DOHH2 (cell line): ENCODE results near the gene KCTD17.

ENCODE experiments used
- H3F3A ChIP-seq: fragments of 200-600 bp; sonication (generic), shearing (Covaris generic); 2 replicates; pipeline ENCODE4 v1.6.0; 2016; ENCODE audit warnings: antibody characterized with exemption, mild to moderate bottlenecking; ENCODE audit not compliant: control insufficient read depth, insufficient read depth
- H3K27ac ChIP-seq: fragments of 200-600 bp; sonication (generic); 2 replicates; pipeline ENCODE4 v1.5.1; 2014; ENCODE audit warnings: low read depth, mild to moderate bottlenecking, low read length, moderate library complexity
- H3K27me3 ChIP-seq: fragments of 200-600 bp; sonication (generic); 2 replicates; pipeline ENCODE4 v1.6.1; 2014; ENCODE audit warnings: mild to moderate bottlenecking, low read length, mixed read lengths; ENCODE audit not compliant: control insufficient read depth
- H3K36me3 ChIP-seq: fragments of 200-600 bp; sonication (generic); 2 replicates; pipeline ENCODE4 v1.6.1; 2014; ENCODE audit warnings: mild to moderate bottlenecking, low read length, moderate library complexity, mixed read lengths; ENCODE audit not compliant: control insufficient read depth
- H3K4me1 ChIP-seq: fragments of 200-600 bp; sonication (generic); 2 replicates; pipeline ENCODE4 v1.6.1; 2014; ENCODE audit warnings: mild to moderate bottlenecking, low read length, mixed read lengths; ENCODE audit not compliant: control insufficient read depth
- H3K4me2 ChIP-seq: fragments of 200-600 bp; sonication (generic); 2 replicates; pipeline ENCODE4 v1.6.0; 2014; ENCODE audit warnings: mild to moderate bottlenecking, low read length, moderate library complexity
- H3K4me3 ChIP-seq: fragments of 200-600 bp; sonication (generic); 2 replicates; pipeline ENCODE4 v1.5.1; 2014; ENCODE audit warnings: mild to moderate bottlenecking, low read length, mixed read lengths
- H3K79me2 ChIP-seq: fragments of 200-600 bp; sonication (generic); 2 replicates; pipeline ENCODE4 v1.6.1; 2014; ENCODE audit warnings: mild to moderate bottlenecking, low read length, mixed read lengths; ENCODE audit not compliant: control insufficient read depth
- H3K9me2 ChIP-seq: fragments of 200-600 bp; sonication (generic); replicated peaks from 2 replicates; pipeline ENCODE4 v1.6.1; 2014; ENCODE audit warnings: mild to moderate bottlenecking, low read length, mixed read lengths; ENCODE audit not compliant: control insufficient read depth
- H3K9me3 ChIP-seq: fragments of 200-600 bp; sonication (generic); 2 replicates; pipeline ENCODE4 v1.6.1; 2014; ENCODE audit warnings: antibody characterized with exemption, low read length, mixed read lengths; ENCODE audit not compliant: control insufficient read depth, insufficient read depth
- H4K20me1 ChIP-seq: fragments of 200-600 bp; sonication (generic); 2 replicates; pipeline ENCODE4 v1.6.0; 2014; ENCODE audit warnings: low read depth, mild to moderate bottlenecking, antibody characterized with exemption, low read length, moderate library complexity; ENCODE audit not compliant: control insufficient read depth, insufficient read depth
- EZH2phosphoT487 ChIP-seq: fragments of 200-600 bp; sonication (generic); IDR thresholded peaks from 2 replicates; pipeline ENCODE4 v1.6.1; 2017; ENCODE audit warnings: borderline replicate concordance, mild to moderate bottlenecking, antibody characterized with exemption, low read length, moderate library complexity, mixed read lengths
- TF ChIP-seq, protein P1 (sequence below): fragments of 200-600 bp; sonication (generic); IDR thresholded peaks from one replicate; pipeline ENCODE4 v1.5.1; 2014; ENCODE audit warnings: antibody characterized with exemption, mild to moderate bottlenecking, low read depth, low read length; ENCODE audit not compliant: poor library complexity, severe bottlenecking

The KCTD17 gene

DNA sequence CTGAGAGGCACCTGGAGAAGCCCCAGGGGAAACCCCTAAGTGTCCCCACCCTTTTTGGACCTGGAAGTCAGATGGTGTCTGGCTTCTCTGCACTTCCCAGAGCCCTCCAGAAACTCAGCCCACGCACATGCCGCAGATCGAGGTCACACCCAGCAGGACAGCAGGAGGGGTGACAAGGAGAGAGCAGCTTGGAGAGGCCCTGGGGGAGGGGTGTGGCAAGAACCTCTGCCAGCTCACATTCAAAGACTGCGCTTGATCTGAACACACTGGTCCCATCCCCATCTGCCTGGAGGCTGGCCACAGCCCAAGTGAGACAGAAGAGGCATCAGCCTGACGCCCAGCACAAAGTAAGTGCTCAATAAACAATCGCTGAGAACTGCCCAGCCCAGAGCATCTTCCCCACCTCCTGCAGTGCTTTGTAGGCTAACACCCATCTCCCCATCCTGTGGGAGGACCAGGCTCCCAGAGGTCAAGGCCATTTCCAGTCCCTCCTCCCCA lies 36.6 kb downstream of the KCTD17 start:
- Histone ChIP-seq H3F3A (no peaks in the 10 kb centered on the region), H3K79me2 (no peaks in the 10 kb centered on the region), H3K9me2 (no peaks in the 10 kb centered on the region), H3K4me3 (no peak overlapping the region), H3K9me3 (no peaks in the 10 kb centered on the region), H3K27ac (no peak overlapping the region), H4K20me1 (no peaks in the 10 kb centered on the region), H3K4me2 (no peak overlapping the region), H3K27me3 (peaks cover 3% of the 10 kb centered on the region; the same call in 1 of the 2 replicates), H3K36me3 (no peaks in the 10 kb centered on the region), H3K4me1 (no peaks in the 10 kb centered on the region)
- no peak for TF ChIP-seq EZH2phosphoT487
- TF ChIP-seq, protein P1, sequence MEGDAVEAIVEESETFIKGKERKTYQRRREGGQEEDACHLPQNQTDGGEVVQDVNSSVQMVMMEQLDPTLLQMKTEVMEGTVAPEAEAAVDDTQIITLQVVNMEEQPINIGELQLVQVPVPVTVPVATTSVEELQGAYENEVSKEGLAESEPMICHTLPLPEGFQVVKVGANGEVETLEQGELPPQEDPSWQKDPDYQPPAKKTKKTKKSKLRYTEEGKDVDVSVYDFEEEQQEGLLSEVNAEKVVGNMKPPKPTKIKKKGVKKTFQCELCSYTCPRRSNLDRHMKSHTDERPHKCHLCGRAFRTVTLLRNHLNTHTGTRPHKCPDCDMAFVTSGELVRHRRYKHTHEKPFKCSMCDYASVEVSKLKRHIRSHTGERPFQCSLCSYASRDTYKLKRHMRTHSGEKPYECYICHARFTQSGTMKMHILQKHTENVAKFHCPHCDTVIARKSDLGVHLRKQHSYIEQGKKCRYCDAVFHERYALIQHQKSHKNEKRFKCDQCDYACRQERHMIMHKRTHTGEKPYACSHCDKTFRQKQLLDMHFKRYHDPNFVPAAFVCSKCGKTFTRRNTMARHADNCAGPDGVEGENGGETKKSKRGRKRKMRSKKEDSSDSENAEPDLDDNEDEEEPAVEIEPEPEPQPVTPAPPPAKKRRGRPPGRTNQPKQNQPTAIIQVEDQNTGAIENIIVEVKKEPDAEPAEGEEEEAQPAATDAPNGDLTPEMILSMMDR, result no peak

DNA sequence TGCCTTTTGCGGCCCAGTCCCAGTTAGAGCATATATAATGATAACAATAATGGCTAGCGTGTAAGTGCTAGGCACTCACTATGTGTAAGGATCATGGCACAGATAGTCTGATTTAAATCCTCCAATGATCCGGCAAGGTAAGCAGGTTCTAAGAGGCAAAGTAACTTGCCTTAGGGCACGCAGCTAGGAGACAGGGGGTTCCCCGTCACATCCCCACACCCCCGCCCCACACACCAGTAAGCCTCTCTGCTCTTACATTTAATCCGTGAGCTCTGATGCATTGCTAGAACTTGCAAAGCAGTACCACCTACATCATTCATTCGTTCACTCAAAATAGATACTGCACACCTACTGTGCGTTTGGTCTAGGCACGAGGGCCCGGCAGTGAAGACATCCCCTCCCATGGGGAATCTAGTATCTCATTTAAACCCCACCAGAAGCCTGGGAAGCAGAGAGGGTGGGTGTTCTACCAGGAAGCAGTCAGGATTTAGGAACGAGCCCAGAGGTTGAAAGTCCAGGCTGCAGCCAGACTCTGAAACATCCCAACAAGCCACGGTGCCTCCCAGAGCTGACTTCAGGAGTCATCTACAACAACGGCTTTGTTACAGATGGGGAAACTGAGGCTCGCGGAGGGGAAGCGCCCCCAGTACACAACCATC lies 37.3 kb downstream of the KCTD17 start:
- Histone ChIP-seq H3K4me1 (no peaks in the 10 kb centered on the region), H3K27ac (no peak overlapping the region), H4K20me1 (no peaks in the 10 kb centered on the region), H3F3A (no peaks in the 10 kb centered on the region), H3K4me2 (no peak overlapping the region), H3K9me2 (no peaks in the 10 kb centered on the region), H3K36me3 (no peaks in the 10 kb centered on the region), H3K9me3 (no peaks in the 10 kb centered on the region), H3K79me2 (no peaks in the 10 kb centered on the region), H3K4me3 (no peak overlapping the region), H3K27me3 (peaks cover 3% of the 10 kb centered on the region; the same call in 1 of the 2 replicates)
- TF ChIP-seq, protein P1, result no peak
- no peak for TF ChIP-seq EZH2phosphoT487

- H3F3A ChIP-seq, result no peaks in the 10 kb centered on the region
- H4K20me1 ChIP-seq, result no peaks in the 10 kb centered on the region
- H3K4me1 ChIP-seq, result no peaks in the 10 kb centered on the region
- peaks cover 4% of the 10 kb centered on the region for H3K27me3 ChIP-seq
- H3K4me2 ChIP-seq, result no peak overlapping the region
- no peaks in the 10 kb centered on the region for H3K36me3 ChIP-seq
- TF ChIP-seq, protein P1, result no peak
- TF ChIP-seq EZH2phosphoT487, result no peak
- H3K27ac ChIP-seq, result no peak overlapping the region
- no peak overlapping the region for H3K4me3 ChIP-seq
- H3K79me2 ChIP-seq, result no peaks in the 10 kb centered on the region
- no peaks in the 10 kb centered on the region for H3K9me3 ChIP-seq
- no peaks in the 10 kb centered on the region for H3K9me2 ChIP-seq
Measured at GRCh38 chr22:37089434-37089833, 37.9 kb downstream of the KCTD17 start.
